T-helper 2 cell treated with Interferon-gamma antibody and Interleukin-4, amounts not matched to agents 100 ng/mL and 5 ng/mL, for 36 hours (primary cell): ENCODE measurements around the gene SNAPC2. TPM values are rescaled to one million over a fixed set of nuclear protein-coding genes. Genes with fewer than 3 reads are reported as not detected.

Experiments used
- intact Hi-C: fragments of 100-400 bp; cut with micrococcal nuclease; formaldehyde crosslinking; loops from one replicate; pipeline ENCODE4 v1.15.1; 2023
- total RNA-seq: library from RNA; stranded (reverse); gene quantifications from 2 replicates; pipeline ENCODE4 v1.2.3, GENCODE V29; 2022

Gene SNAPC2, protein sequence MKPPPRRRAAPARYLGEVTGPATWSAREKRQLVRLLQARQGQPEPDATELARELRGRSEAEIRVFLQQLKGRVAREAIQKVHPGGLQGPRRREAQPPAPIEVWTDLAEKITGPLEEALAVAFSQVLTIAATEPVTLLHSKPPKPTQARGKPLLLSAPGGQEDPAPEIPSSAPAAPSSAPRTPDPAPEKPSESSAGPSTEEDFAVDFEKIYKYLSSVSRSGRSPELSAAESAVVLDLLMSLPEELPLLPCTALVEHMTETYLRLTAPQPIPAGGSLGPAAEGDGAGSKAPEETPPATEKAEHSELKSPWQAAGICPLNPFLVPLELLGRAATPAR
- 16.0 and 21.4 TPM in 2 replicates for total RNA-seq

DNA sequence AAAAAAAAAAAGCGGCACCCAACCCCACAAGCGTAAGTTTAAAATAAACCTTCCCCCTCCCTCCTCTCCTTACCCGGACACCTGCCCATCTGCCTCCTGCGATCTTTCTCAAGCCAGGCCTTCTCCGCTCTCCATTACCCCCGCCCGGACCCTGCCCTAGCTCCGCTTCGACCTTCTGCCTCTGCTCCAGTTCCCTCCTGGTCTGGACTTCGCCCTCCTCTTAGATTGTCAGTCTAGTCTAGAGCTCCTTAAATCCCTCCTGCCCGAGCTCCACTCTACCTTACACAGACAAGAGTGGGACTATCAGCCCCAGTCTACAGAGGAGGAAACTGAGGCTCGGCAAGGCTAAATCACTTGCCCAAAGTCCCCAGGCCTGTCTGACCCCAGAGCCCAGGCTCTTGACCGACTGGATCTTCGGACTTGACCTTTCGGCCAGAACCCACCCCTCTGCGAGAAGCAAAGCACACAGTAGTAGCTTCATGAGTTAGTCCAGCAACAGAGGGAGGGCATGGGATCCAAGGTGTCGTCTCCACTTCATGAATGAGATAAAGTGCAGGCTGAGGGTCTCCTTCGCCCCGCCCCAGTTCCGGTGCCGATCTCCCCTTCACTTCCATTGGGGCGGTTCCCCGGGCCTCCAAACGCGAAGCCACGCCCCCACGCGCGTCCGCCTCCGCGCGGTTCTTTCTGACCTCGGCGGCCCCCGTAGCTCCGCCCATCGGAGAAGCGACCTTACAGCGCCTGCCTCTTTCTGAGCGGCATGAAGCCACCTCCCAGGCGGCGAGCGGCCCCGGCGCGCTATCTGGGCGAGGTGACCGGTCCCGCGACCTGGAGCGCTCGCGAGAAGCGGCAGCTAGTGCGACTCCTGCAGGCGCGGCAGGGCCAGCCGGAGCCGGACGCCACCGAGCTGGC lies at the start of gene SNAPC2:
SNAPC2 (plus strand) TSS at position 729 of the 909 bp plus-strand sequence; CDS start at position 758, 29 bp downstream.
- intact Hi-C loops: loop anchor here (1.0 to 10.0 kb wide), 5 partner anchors 17 to 1875 kb away; partner anchors contain the start of genes MAP2K7, RAB11B and TIMM44

DNA sequence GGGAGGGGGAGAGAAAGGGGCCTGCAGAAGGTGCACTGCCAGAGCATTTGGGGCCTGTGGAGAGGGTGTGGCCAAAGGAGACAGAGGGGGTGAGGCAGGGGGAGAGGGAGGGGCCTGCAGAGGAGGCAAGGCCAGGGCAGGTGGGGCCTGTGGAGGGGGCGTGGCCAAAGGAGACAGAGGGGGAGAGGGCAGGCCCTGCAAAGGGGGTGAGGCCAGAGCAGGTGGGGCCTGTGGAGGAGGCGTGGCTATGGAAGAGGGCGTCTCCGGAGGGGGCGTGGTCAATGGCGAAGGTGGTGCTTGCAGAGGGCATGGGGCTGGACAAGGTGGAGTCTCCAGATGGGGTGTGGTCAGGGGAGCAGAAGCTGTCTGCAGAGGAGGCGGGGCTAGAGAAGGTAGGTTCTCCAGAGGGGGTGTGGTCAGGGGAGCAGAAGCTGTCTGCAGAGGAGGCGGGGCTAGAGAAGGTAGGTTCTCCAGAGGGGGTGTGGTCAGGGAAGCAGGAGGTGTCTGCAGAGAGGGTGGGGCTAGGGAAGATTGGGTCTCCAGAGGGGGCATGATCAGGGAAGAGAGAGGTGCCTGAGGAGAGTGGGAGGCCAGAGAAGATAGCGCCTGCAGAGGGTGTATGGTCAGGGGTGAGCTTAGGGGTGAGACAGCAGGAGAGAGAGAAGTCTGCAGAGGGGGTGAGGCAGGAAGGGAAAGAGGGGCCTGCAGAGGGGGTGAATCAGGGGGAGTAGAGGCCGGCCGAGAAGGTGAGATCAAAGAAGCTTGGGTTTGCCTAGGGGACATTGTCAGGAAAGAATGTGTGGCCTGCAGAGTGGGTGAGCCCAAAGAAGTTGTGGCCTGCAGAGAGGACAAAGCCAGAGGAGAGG lies 49.3 kb upstream of the SNAPC2 start:
- intact Hi-C loops: loop anchor here (2.0 kb wide), 1 partner anchor 32 kb away; the partner anchor contains the start of gene MAP2K7

DNA sequence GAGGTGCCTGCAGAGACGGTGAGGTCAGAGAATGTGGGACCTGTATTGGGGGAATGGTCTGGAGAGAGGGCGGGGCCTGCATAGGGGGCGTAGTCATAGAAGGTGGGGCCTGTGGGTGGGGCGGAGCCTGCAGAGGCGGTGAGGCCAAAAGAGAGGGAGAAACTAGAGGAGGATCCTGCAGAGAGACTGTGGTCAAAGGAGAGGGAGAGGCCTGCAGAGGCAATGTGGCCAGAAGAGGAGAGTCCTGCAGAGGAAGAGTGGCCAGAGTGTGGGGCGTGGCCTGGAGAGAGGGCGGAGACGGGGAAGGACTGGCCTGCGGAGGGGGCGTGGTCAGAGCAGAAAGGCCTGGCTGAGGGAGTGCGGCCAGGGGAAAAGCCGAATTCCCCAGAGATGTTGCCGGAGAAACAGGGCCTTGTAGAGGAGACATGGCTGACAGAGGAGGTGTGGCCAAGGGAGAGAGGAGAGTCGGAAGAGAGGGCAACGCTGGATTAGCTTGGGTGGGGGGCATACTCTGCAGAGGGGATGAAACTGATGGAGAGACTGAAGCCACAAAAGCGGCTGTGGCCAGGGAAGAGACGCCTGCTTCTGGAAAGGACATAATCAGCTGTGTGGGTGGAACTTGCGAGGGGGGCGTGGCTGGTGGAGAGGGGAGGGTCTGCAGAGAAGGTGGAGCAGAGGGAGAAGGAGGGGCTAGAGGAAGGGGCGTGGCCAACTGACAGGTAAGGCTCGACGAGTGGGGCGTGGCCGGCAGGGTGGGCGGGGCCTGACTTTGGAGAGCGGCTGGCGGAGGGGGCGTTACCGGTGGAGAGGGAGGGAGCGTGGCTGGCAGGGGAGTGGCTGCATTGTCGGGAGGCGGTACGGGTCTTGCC lies 48.5 kb upstream of the SNAPC2 start:
- intact Hi-C loops: loop anchor here (2.0 kb wide), 1 partner anchor 31 kb away; the partner anchor contains the start of gene MAP2K7

DNA sequence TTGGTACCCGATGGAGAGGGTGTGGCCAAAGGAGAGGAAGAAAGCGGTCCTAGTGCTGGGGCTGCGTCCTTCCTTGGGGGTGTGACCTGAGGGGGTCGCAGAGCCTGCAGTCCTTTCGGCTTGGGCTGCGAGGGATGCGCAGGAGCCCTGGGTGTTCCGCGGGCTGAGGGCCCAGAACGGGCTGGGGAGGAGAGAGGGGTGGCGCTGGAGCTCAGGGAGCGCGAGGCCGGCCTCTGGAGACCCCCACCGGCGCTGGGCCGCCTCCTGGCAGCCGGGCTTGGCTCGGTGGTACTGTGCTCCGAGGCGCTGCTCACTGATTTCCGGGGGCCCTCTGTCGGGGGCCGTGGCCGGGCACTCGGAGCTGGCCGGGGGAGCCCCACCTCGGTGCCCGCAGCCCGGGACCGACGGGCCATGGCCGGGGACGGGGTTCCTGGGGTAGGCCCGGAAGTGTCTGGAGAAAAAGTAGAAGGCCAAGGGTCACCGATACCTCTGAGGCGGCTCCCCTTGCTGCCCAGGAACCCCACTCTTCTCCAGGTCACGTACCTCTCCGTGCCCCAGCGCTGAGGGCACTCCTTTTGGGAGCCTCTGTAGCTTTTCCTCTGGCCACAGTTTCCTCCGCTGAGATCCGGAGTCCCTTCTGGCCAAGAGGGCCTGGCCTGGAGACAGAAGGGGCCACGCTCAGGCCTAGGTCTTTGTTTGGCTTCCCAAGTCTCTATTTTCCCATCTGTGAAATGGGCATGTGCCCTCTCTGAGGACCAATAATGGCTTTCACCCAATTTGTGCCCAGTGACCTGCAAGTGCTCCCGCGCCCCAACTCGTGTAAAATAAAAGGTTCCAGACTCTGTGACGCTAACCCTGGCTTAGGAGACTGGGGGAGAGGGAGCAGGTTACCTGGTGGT lies 47.6 kb upstream of the SNAPC2 start:
- intact Hi-C loops: no loop called here

DNA sequence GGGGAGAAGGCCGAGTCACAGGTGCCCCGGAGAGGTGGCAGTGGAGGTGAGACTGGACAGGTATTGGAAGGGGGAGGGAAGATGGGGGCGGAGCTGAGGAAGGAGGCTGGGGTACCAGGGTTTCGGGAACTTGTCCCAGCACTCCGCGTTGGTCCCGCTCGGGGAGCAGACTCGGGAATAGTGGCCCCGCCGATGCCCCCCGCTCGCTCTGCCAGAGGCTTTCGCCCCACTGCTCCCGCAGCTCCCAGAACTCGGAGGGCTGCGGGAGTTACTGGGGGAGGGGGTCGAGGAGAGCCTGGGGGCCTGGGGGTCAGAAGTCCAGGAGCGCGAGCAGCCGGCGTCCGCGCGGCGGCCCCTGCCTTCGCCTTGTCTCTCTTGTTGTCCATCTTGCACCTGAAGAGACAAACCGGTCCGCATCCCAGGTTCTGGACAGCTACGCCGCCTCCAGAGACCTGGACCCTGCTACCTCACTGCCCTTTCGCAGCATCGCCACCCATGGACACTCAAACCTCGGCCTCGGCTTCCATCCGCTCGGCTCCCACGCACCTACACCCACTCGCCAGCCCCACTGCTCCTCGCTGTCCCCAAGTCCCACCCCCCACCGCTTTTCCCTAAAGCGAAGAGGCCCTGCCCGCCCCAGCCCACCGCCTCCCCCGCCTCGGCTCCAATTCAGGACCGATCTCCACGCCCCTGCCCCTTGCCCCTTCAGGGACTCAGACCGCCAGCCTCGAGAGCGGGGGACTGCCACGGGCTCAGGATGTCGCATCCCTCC lies 46.6 kb upstream of the SNAPC2 start:
- intact Hi-C loops: no loop called here

DNA sequence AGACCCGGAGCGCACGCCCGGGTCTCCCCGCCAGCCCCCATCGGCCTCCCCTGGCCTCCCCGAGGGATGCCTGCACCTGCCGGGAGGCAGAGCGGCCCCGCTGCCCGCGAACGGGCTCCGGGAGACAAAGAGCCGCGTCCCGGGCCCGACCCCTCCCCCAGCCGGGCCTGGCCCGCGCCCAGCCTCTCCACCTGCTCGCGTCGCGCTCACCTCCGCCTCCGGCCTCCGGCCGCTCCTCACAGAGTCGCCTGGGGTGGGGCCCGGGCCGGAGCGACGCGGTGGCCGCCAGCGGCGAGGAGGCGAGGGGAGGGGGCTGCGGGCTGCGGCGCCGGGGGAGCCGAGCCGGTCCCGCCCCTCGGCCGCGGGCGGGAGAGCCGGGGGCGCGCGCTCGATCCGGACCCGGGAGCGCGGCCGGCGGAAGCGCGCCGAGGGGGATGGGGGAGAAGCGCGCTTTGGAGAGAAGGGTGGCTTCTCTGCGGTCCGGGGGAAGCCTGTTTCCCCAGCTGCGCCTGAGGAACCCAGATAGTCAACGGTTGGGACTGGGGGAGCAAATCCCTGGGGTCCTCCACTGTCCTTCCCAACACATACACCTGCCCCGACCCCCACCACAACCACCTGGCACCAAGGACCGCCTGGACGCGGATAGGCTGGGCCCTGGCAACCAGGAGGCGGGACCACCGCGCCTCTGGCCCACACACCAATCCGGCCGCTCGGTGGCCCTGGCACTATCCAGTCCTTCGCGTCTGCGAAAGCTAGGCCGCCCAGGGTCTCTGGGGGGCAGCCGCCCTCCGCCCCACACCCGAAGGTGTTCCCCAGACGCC lies 45.9 kb upstream of the SNAPC2 start, which contains the start of gene PRR36:
PRR36 (minus strand) TSS at position 315 of the 821 bp plus-strand sequence. CDS start 701 bp downstream, outside the sequence.
- intact Hi-C loops: no loop called here

DNA sequence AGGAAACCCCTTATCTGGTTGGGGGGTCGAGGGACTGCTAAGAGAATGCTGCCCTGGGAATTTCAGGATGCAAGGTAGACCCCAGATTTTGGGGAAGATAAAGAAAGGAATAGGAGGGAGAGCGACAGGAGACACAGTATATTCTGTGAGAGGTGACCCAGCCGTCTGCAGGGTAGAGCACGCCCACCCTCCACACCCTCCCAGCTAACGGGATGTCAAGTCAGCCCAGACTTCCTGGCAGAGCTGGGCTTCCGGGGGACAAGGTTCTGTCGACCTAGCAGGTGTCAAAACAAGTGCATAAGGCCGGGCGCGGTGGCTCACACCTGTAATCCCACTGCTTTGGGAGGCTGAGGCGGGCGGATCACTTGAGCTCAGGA lies 45.3 kb upstream of the SNAPC2 start:
- intact Hi-C loops: no loop called here

DNA sequence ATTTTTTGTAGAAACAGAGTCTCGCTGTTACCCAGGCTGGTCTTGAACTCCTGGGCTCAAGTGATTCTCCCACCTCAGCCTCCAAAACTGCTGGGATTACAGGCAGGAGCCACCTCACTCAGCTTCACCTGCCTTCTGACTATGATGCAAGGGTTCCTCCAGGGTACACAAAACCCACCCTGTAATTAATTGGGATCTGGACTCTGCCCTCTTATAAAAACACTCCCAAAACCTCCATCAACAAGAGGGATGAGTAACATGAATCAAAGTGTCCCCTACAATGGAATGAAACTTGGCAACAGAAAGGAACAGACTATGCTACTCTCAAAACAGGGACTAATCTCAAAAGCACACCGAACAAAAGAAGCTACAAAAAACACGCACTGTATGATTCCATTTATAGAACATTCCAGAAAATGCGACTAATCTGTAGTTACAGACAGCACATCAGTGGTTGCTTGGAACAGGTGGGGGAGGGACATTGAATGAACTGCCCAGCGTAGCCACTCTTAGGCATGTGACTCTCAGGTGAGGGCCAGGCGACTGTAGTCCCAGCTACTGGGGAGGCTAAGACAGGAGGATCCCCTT lies 42.8 kb upstream of the SNAPC2 start:
- intact Hi-C loops: no loop called here

DNA sequence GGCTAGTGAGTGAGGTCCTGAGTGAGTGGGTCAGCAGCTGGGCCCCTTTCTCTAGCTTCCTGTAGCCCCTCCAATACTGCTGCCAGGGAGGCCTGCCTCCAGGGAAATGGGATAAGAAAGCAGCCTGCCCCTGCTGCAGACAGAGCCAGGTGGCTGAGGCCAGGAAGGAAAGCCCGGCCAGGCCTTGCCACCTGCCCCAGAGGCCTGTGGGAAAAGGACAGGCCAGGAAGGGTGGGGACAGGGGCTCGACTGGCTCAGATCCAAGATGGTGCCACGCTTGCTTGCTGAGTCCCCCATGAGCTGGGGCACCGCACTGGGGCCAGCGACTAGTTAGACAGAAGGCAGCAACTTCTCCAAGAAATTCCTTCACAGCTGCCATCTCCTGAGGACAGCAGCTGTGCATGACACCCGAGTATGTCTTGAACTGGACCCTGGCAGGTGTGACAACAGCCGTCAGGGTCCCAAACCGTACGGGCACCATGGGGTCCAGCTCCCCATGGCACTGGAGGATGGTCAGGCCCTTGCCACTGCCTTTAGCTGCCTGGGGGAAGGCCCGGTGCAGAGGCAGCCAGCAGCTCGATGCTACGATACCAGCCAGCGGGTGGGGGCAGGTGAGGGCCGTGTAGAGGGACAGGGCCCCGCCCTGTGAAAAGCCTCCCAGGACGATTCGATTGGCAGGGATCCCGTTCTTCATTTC lies 40.9 kb upstream of the SNAPC2 start:
- intact Hi-C loops: no loop called here

DNA sequence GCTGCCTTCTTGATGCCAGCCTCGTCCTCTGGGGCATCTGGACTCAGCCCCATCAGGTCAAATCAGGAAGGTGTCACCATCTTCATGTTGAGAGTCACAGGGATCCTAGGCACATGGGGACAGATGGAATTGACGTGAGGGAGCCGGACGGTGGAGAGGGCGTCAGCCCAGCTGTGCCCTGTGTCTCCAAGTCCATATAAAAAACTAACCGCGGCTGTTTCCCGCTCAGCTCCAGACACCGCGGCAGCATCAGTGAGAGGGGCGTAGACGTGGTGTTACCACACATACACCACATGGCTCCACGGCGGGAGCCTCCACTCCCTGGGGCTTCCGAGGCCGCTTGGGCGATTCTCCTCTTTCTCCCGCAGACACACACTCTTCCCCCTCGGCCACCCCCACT lies 40.3 kb upstream of the SNAPC2 start:
- intact Hi-C loops: no loop called here

DNA sequence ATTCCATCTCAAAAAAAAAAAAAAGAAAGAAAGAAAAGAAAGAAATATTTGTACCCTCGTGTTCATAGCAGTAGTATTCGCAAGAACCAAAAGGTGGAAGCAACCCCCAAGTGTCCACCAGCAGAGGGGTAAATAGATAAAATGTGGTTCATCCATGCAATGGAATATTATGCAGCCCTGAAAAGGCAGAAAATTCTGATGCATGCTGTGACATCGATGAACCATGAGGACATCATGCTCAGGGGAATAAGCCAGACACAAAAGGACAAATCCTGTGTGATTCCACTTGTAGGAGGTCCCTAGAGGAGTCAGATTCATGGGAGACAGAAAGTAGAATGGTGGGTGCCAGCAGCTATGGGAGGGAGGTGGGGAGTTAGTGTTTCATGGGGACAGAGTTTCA lies 38.2 kb upstream of the SNAPC2 start:
- intact Hi-C loops: no loop called here

DNA sequence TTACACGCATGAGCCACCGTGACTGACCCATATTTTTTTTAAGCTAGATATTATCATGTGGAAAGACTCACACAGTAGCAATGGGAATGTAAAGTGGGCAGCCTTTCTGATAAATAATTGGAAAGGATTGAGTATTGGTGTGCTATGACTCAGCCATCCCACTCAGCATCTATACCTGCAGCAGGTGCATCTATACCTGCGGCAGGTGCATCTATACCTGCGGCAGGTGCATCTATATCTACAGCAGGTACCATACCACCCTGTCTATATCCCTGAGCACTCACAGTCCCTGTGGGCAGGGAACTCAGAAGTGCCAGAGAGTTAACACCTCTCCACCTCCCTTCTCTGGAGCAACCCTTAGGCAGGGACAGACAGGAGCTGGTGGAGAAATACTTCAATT lies 37.0 kb upstream of the SNAPC2 start:
- intact Hi-C loops: no loop called here

DNA sequence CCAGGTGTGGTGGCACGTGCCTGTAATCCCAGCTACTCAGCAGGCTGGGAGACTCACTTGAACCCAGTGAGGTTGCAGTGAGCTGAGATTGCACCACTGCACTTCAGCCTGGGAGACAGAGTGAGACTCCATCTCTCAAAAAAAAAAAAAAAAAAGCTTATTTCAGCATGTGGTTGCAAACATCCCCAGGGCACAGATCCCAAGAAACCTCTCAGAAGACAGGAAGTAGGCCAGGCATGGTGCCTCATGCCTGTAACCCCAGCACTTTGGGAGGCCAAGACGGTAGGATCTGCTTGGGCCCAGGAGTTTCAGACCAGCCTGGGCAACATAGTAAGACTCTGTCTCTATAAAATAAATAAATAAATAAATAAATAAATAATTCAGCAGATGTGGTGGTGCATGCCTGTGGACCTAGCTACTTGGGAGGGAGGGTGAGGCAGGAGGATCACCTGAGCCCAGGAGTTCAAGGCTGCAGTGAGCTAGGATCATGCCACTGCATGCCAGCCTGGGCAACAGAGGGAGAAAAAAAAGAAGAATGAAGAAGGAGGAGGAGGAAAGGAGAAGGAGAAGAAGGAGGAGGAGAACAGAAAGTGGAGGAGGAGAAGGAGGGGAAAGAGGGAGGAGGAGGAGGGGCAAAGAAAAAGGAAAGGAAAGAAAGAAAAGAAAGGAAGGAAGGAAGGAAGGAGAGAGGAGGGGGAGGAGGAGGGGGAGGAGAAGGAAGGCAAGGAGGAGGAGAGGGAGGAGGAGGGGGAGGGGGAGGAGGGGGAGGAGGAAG lies 36.2 kb upstream of the SNAPC2 start:
- intact Hi-C loops: no loop called here

DNA sequence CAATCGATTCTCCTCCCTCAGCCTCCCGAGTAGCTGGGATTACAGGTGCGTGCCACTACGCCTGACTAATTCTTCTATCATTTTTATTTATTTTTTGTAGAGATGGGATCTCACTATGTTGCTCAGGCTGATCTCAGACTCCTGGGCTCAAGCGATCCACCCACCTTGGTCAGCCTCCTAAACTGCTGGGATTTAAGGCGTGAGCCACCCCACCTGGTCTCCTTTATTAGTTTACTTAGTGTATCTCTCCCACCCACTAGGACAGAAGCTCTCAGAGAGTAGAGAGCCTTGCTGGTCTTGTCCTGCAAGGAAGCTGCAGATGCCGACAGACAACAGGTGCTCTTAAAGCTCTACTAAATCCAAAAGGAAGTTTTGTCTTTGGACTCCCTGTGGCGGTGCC lies 34.3 kb upstream of the SNAPC2 start:
- intact Hi-C loops: no loop called here

DNA sequence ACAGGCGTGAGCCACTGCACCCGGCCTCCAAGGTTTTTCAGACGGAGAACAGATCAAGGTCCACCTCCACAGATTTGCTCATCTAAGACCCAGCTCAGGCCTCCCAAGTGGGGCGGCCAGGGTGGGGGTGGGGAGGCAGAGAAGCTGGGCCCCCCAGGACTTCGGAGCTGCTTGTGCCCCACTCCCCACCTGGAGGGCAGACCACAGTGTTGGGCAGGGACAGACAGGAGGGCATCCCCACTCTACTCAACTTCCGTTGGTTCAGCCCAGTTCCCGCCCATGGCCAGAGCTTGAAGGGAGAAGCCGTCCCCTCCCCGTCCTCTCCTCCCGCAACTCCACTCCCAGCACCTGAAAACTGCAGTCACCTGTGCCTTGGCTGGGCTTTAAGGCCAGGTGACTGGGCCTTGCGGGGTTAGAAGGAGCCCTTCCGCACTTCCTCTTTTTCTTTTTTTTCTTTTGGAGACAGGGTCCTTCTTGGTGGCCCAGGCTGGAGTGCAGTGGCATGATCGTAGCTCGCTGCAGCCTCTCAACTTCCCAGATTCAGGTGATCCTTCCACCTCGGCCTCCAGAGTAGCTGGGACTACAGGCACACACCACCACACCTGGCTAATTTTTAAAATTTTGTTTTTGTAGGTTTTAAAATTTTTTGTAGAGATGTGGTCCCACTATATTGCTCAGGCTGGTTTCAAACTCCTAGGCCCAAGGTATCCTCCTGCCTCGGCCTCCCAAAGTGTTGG lies 32.6 kb upstream of the SNAPC2 start:
- intact Hi-C loops: no loop called here
